ES-I3 (cell line): ENCODE measurements around the gene THTPA.
"Not testable (repeated sequence)": the region's sequence is repeated elsewhere in the genome, so short reads cannot be mapped to it uniquely, and the experiment has no call there.

Source experiments
- H3K36me3 ChIP-seq: 2 replicates; pipeline ENCODE4 v1.6.1; 2013; ENCODE audit warnings: mild to moderate bottlenecking, low read length, control low read depth, moderate library complexity; ENCODE audit not compliant: insufficient read depth
- H3K4me1 ChIP-seq: 2 replicates; pipeline ENCODE4 v1.6.1; 2013; ENCODE audit warnings: mild to moderate bottlenecking, control low read depth, low read length; ENCODE audit not compliant: insufficient read depth
- H3K9ac ChIP-seq: 2 replicates; pipeline ENCODE4 v1.6.1; 2013; ENCODE audit warnings: low read depth, mild to moderate bottlenecking, low read length, moderate library complexity
- H3K9me3 ChIP-seq: 2 replicates; pipeline ENCODE4 v1.6.1; 2013; ENCODE audit warnings: mild to moderate bottlenecking, low read length, moderate library complexity; ENCODE audit not compliant: control insufficient read depth, insufficient read depth

Gene THTPA

GRCh38 chr14:23525611-23526010, 30.5 kb upstream of the THTPA start:
- H3K9me3 ChIP-seq, result no peaks in the 10 kb centered on the region
- H3K36me3 ChIP-seq, result no peaks in the 10 kb centered on the region; the same call in none of the 2 replicates
- H3K4me1 ChIP-seq, result peaks cover 16% of the 10 kb centered on the region; the same call in 1 of the 2 replicates
- H3K9ac ChIP-seq, result no peak overlapping the region

- Histone ChIP-seq H3K9me3 (no peaks in the 10 kb centered on the region), H3K9ac (no peak overlapping the region), H3K4me1 (peaks cover 16% of the 10 kb centered on the region; the same call in 1 of the 2 replicates), H3K36me3 (peaks cover 3% of the 10 kb centered on the region)
Measured at GRCh38 chr14:23528555-23528954, 27.5 kb upstream of the THTPA start.

GRCh38 chr14:23529016-23529415, 27.1 kb upstream of the THTPA start:
- peaks cover 3% of the 10 kb centered on the region for H3K36me3 ChIP-seq

GRCh38 chr14:23530375-23531055, 25.6 kb upstream of the THTPA start:
- H3K9me3 ChIP-seq, result no peaks in the 10 kb centered on the region
- peaks cover 3% of the 10 kb centered on the region for H3K36me3 ChIP-seq
- peaks cover 16% of the 10 kb centered on the region; the same call in 1 of the 2 replicates for H3K4me1 ChIP-seq
- H3K9ac ChIP-seq, result no peak overlapping the region

More at GRCh38 chr14:23529016-23529415, 27.1 kb upstream of the THTPA start:
- Histone ChIP-seq H3K9ac (no peak overlapping the region), H3K9me3 (no peaks in the 10 kb centered on the region), H3K4me1 (peaks cover 16% of the 10 kb centered on the region; the same call in 1 of the 2 replicates)

GRCh38 chr14:23531391-23531790, 24.7 kb upstream of the THTPA start:
- no peaks in the 10 kb centered on the region for H3K9me3 ChIP-seq
- H3K4me1 ChIP-seq, result peaks cover 21% of the 10 kb centered on the region
- H3K9ac ChIP-seq, result no peak overlapping the region
- peaks cover 3% of the 10 kb centered on the region for H3K36me3 ChIP-seq

GRCh38 chr14:23532658-23533057, 23.4 kb upstream of the THTPA start:
- peaks cover 26% of the 10 kb centered on the region for H3K4me1 ChIP-seq
- H3K36me3 ChIP-seq, result peaks cover 3% of the 10 kb centered on the region
- H3K9ac ChIP-seq, result no peak overlapping the region
- H3K9me3 ChIP-seq, result no peaks in the 10 kb centered on the region

- Histone ChIP-seq H3K4me1 (peaks cover 22% of the 10 kb centered on the region), H3K9ac (no peak overlapping the region), H3K36me3 (peaks cover 3% of the 10 kb centered on the region), H3K9me3 (no peaks in the 10 kb centered on the region)
Measured at GRCh38 chr14:23533652-23534435, 22.2 kb upstream of the THTPA start.

- H3K9ac ChIP-seq, result no peak overlapping the region
Measured at GRCh38 chr14:23535943-23536342, 20.1 kb upstream of the THTPA start.

GRCh38 chr14:23536494-23536893, 19.6 kb upstream of the THTPA start:
- no peaks in the 10 kb centered on the region for H3K9me3 ChIP-seq
- H3K9ac ChIP-seq, result no peak overlapping the region
- peaks cover 3% of the 10 kb centered on the region for H3K36me3 ChIP-seq
- H3K4me1 ChIP-seq, result peaks cover 27% of the 10 kb centered on the region

More at GRCh38 chr14:23535943-23536342, 20.1 kb upstream of the THTPA start:
- Histone ChIP-seq H3K36me3 (peaks cover 3% of the 10 kb centered on the region), H3K9me3 (no peaks in the 10 kb centered on the region), H3K4me1 (peaks cover 27% of the 10 kb centered on the region)

GRCh38 chr14:23536906-23537305, 19.2 kb upstream of the THTPA start:
- Histone ChIP-seq H3K4me1 (peaks cover 27% of the 10 kb centered on the region), H3K9ac (peak overlapping the region; percentile 82)
- H3K36me3 ChIP-seq, H3K9me3 ChIP-seq: not testable (repeated sequence)

- H3K36me3 ChIP-seq, result peaks cover 3% of the 10 kb centered on the region; the same call in 1 of the 2 replicates
- H3K9me3 ChIP-seq, result no peaks in the 10 kb centered on the region
- H3K4me1 ChIP-seq, result peaks cover 27% of the 10 kb centered on the region
- H3K9ac ChIP-seq, result peak overlapping the region; percentile 82
Measured at GRCh38 chr14:23537351-23538049, 18.6 kb upstream of the THTPA start.

GRCh38 chr14:23538050-23538718, 17.9 kb upstream of the THTPA start:
- peaks cover 5% of the 10 kb centered on the region; the same call in 1 of the 2 replicates for H3K36me3 ChIP-seq
- no peaks in the 10 kb centered on the region for H3K9me3 ChIP-seq
- peak overlapping the region; percentile 82 for H3K9ac ChIP-seq
- peaks cover 27% of the 10 kb centered on the region for H3K4me1 ChIP-seq

- no peaks in the 10 kb centered on the region for H3K9me3 ChIP-seq
- peaks cover 27% of the 10 kb centered on the region for H3K4me1 ChIP-seq
- peaks cover 6% of the 10 kb centered on the region; the same call in 1 of the 2 replicates for H3K36me3 ChIP-seq
- peak overlapping the region; percentile 82 for H3K9ac ChIP-seq
Measured at GRCh38 chr14:23538785-23539184, 17.3 kb upstream of the THTPA start.
